Pancreas (tissue), 10 donors: Measurements from ENCODE around the gene CLK2. TPM values are rescaled to one million over a fixed set of nuclear protein-coding genes. Genes with fewer than 3 reads are reported as not detected.

Source experiments
- ATAC-seq, 4 donors: fragments of 200-7000 bp; cut with Tn5 transposase; one replicate each; pipeline versions ENCODE4 v1.8.0 to v1.9.1; 2020; ENCODE audit warnings: mild to moderate bottlenecking in 4 of 4, moderate library complexity in 4 of 4
- DNase-seq, 6 donors: peaks; one replicate each; pipeline ENCODE4 v3.0.0-alpha.2; 2020
- FAIRE-seq: peaks from 2 replicates; lab custom pipeline; 2012; peaks lifted over from hg19 to GRCh38; lab: Jason Lieb, UNC
- H3K27ac ChIP-seq, 4 donors: fragments of 200-600 bp; sonication (generic); 1 replicate in 3 of 4; 2 replicates in 1 of 4; pipeline versions ENCODE4 v1.5.0 to v1.8.0; 2020
- H3K27me3 ChIP-seq, 4 donors: fragments of 200-600 bp; one replicate each; pipeline ENCODE4 v1.8.0; 2021
- H3K36me3 ChIP-seq, 3 donors: fragments of 200-600 bp; sonication (generic) in 1 of 3; one replicate each; pipeline versions ENCODE4 v1.5.0 to v1.8.0; 2020 to 2021
- H3K4me1 ChIP-seq, 3 donors: fragments of 200-600 bp; one replicate each; pipeline ENCODE4 v1.8.0; 2021
- H3K4me3 ChIP-seq, 4 donors: fragments of 200-600 bp; sonication (generic) in 2 of 4; one replicate each; pipeline versions ENCODE4 v1.5.0 to v1.8.0; 2020 to 2021
- H3K9me3 ChIP-seq, 4 donors: fragments of 200-600 bp; one replicate each; pipeline ENCODE4 v1.8.0; 2021
- WGBS, 2 donors: extraction: QIAGEN DNeasy Blood & Tissue Kit; methylation state at CpG; one replicate each; pipeline ENCODE4 v1.1.7; 2013; 5-methylcytosine and 5-hydroxymethylcytosine counted together
- intact Hi-C, 3 donors: fragments of 100-400 bp; cut with DNase I; formaldehyde crosslinking; loops; one replicate each; pipeline versions ENCODE4 v1.11.1 to v1.14.2; 2022
- polyA plus RNA-seq, 2 donors: library from polyadenylated mRNA; stranded (reverse); fragments of 200-250 nt; gene quantifications; one replicate each; pipeline ENCODE4 v1.2.3, GENCODE V29; 2013
- total RNA-seq, 6 donors: library from RNA; stranded (reverse); fragmentation: NEBNext Ultra II Directional in 4 of 6; extraction: Animal tissue kit (Norgen Biotek cat#: 25700) in 4 of 6; gene quantifications; one replicate each; pipeline versions ENCODE4 v1.2.1 to v1.2.4, GENCODE V29; 2021 to 2023
- TF ChIP-seq, protein P1 (sequence below), 4 donors: fragments of 200-600 bp; sonication (generic) in 3 of 4; IDR thresholded peaks; one replicate each; pipeline versions ENCODE4 v1.5.0 to v1.8.0; 2021; ENCODE audit warnings: antibody characterized with exemption in 4 of 4
- donor health status: healthy with polysubstance abuse.
- donor health status: DM: no; HTN: no; CAD: no; lungs with moderate emphysema.
- donor health status: DM: no; HTN: no; CAD: no.
- donor health status: control.
- donor health status: control.
- donor health status: Bipolar disorder and iron deficiency.
- donor health status: DM: yes; HTN: yes; CAD: no.
- donor health status: DM: no; HTN: no; CAD: no.
- donor health status: DM: no; HTN: no; CAD: no.
- donor health status: DM: yes; HTN: yes; CAD: no.

The CLK2 gene
- total and polyA plus RNA-seq, 8 donors, result 15.7 to 89.4 (median 21.6) TPM

DNA sequence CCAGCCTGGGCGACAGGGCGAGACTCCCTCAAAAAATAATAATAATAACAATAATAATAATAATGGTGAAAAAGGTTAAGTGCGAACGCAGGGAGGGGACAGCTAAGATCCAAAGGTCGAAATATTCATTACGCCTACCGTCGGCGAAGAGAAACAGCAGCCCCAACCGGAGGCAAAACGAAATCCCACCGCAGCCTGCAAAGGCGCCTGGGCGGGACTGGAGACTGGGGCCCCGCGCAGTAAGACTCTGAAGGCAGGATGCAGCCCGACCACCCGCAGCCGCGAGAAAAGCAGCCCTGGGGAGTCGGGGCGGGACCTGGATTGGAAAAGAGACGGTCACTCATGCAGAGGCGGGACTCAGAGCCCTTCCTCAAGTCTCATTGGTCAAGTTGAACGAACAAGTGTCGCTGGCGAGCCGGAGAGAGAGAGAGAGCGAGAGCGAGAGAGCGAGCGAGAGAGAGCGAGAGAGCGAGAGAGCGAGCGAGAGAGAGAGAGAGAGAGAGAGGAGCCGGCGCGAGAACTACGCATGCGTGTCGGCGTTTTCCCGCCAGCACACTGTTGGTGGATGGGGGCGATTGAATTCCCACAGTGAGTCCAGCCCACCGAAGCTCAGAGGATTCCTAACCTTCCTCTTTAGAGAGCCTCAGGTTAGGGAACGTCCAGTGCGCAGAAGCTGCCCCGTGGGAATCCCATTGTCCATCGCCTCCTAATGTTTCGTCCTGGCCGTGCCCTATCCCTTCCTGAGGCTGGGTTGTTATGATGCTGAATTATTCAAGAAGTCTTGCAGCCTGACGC is 28.7 kb downstream of the CLK2 start:
- DNase-seq (peak; percentile 88 to 97 (median 96)), FAIRE-seq (no peak), ATAC-seq (peak; percentile 91 to 94 (median 92))
- Histone ChIP-seq H3K27ac (peak overlapping the region; percentile 69 to 93 (median 84)), H3K4me3 (peak overlapping the region; percentile 43 to 66 (median 54)), H3K4me1 (peaks cover 0 to 4% (median 0%) of the 10 kb centered on the region in 3 donors), H3K27me3 (no peaks in the 10 kb centered on the region), H3K9me3 (no peaks in the 10 kb centered on the region), H3K36me3 (no peaks in the 10 kb centered on the region)
- intact Hi-C loops, result no loop called here
- 0 to 1% methylated on average over 53 of the region's 53 CpGs for WGBS, 2 donors
- TF ChIP-seq, protein P1, sequence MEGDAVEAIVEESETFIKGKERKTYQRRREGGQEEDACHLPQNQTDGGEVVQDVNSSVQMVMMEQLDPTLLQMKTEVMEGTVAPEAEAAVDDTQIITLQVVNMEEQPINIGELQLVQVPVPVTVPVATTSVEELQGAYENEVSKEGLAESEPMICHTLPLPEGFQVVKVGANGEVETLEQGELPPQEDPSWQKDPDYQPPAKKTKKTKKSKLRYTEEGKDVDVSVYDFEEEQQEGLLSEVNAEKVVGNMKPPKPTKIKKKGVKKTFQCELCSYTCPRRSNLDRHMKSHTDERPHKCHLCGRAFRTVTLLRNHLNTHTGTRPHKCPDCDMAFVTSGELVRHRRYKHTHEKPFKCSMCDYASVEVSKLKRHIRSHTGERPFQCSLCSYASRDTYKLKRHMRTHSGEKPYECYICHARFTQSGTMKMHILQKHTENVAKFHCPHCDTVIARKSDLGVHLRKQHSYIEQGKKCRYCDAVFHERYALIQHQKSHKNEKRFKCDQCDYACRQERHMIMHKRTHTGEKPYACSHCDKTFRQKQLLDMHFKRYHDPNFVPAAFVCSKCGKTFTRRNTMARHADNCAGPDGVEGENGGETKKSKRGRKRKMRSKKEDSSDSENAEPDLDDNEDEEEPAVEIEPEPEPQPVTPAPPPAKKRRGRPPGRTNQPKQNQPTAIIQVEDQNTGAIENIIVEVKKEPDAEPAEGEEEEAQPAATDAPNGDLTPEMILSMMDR (IDR thresholded peaks at IDR 0.05), result no peak

DNA sequence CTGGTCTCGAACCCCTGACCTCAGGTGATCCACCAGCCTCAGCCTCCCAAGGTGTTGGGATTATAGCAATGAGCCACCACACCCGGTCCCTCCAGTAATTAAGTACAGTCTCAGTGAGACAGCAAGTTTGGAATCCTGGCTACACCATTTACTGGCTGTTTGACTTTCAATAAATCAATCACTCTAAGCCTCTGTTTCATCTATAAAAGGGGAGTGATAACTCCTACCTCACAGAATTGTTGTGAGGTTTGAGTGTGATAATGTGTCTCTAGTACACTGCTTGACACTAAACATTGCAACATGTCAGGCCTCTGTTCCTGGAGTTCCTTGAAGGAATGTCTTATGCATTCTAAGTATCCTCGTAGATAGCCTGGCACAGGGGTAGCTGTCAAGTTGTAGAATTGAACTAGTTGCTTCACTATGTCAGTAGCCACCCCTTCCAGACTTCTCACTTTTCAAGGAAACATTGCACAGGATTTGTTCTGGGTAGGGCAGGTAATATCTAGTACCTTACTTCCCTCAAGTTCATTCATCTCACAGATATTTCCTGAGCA is 30.4 kb downstream of the CLK2 start:
- peaks cover 0 to 4% (median 0%) of the 10 kb centered on the region in 3 donors for H3K4me1 ChIP-seq
- no peak overlapping the region for H3K27ac ChIP-seq
- H3K27me3 ChIP-seq, result no peaks in the 10 kb centered on the region
- ATAC-seq, result no peak
- TF ChIP-seq, protein P1 (IDR thresholded peaks at IDR 0.05), result no peak
- H3K9me3 ChIP-seq, result no peaks in the 10 kb centered on the region
- WGBS, 2 donors, result 67 to 70% methylated on average over 3 of the region's 3 CpGs
- no peaks in the 10 kb centered on the region for H3K36me3 ChIP-seq
- DNase-seq, result no peak
- intact Hi-C loops, result no loop called here
- H3K4me3 ChIP-seq, result peak overlapping the region in 2 of 4 donors; percentile 59 to 66
- no peak for FAIRE-seq

DNA sequence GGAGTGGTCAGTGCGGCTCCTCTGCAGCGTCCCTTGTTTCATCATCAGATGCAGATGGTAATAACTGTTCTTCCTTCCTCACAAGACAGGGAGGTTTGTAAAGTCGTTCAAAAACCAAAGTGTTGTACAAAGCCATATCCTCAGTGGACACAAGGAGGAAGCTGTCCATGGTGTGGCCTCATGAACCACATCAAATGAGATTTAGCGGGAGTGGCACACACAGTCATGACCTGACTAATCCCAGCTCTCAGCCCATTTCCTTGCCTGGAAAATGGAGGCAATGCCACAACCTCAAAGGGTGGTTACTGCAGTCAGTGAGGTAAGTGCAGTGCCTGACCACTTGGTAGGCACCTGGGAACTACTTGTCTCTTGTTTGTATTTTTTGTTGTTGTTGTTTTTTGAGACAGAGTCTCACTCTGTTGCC is 31.5 kb downstream of the CLK2 start:
- ATAC-seq, result no peak
- Histone ChIP-seq H3K27me3 (no peaks in the 10 kb centered on the region), H3K4me1 (peaks cover 0 to 4% (median 0%) of the 10 kb centered on the region in 3 donors), H3K36me3 (no peaks in the 10 kb centered on the region), H3K4me3 (no peak overlapping the region), H3K9me3 (no peaks in the 10 kb centered on the region), H3K27ac (no peak overlapping the region)
- FAIRE-seq, result no peak
- intact Hi-C loops, result no loop called here
- DNase-seq, result peak in 1 of 6 donors; percentile 15
- TF ChIP-seq, protein P1 (IDR thresholded peaks at IDR 0.05), result no peak
- 70 to 76% methylated on average over 4 of the region's 4 CpGs for WGBS, 2 donors

DNA sequence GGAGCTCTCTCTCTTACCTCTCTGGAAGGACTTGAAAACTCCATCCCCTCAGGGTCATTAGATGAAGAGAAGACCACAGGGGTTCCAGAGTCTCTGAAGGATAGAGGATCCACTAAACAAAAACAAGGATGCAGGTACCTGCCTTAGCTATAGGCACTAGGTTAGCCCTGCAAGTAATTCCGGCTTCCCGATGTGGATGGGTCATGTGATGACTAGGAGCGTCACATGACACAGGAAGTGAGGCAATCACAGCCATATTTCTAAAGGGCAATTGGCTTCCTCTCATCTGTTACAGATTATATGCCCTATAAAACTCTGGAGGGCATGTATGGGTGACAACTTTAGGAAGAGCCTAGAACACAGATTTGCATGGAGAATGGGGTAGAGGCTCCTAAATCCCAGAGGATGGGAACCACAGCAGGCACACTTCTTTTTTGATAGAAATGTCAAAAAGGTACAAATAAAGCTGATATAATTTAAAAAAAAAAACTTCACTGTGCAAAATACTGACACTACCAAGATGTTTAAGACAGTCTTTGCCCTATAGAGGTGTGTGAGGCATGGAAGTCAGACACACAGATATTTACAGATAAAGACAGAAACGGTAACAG is 32.1 kb downstream of the CLK2 start:
- Histone ChIP-seq H3K27ac (peak overlapping the region in 1 of 4 donors; percentile 11), H3K9me3 (no peaks in the 10 kb centered on the region), H3K36me3 (no peaks in the 10 kb centered on the region), H3K27me3 (no peaks in the 10 kb centered on the region), H3K4me3 (peak overlapping the region in 3 of 4 donors; percentile 8 to 39 (median 18)), H3K4me1 (peaks cover 0 to 4% (median 0%) of the 10 kb centered on the region in 3 donors)
- no peak for FAIRE-seq
- DNase-seq, result peak in 5 of 6 donors; percentile 47 to 77 (median 64)
- intact Hi-C loops, result no loop called here
- WGBS, 2 donors, result 10% methylated on average over 4 of the region's 4 CpGs
- peak; percentile 29 to 67 (median 58) for ATAC-seq
- TF ChIP-seq, protein P1 (IDR thresholded peaks at IDR 0.05), result no peak
